RWPE2 (cell line): Measurements from ENCODE around the gene C1RL.
A peak's percentile ranks its signal among the peaks of the same experiment; 100 is the strongest.

Source experiments
- ATAC-seq: fragments of 200-7000 bp; cut with Tn5 transposase; 3 replicates; pipeline ENCODE4 v1.9.1; 2021; ENCODE audit warnings: low read depth
- DNase-seq: peaks from one replicate; pipeline ENCODE4 v3.0.0-alpha.2; 2020; ENCODE audit warnings: low spot score
- H3K27ac ChIP-seq: fragments of 450-650 bp; 2 replicates; pipeline ENCODE4 v1.5.1; 2017; ENCODE audit warnings: mild to moderate bottlenecking; ENCODE audit not compliant: poor library complexity, severe bottlenecking
- H3K27me3 ChIP-seq: fragments of 250-450 bp; sonication (Bioruptor Pico); 2 replicates; pipeline ENCODE4 v1.5.1; 2021; ENCODE audit warnings: mild to moderate bottlenecking, moderate library complexity; ENCODE audit not compliant: insufficient read depth, poor library complexity, severe bottlenecking
- H3K36me3 ChIP-seq: fragments of 250-450 bp; sonication (Bioruptor Pico); 2 replicates; pipeline ENCODE4 v1.5.1; 2020; ENCODE audit warnings: low read depth, mild to moderate bottlenecking, moderate library complexity
- H3K4me1 ChIP-seq: fragments of 250-450 bp; sonication (Bioruptor Pico); 2 replicates; pipeline ENCODE4 v1.5.1; 2021; ENCODE audit warnings: mild to moderate bottlenecking, moderate library complexity; ENCODE audit not compliant: insufficient read depth, poor library complexity, severe bottlenecking
- H3K4me3 ChIP-seq: fragments of 250-450 bp; sonication (Bioruptor Pico); 2 replicates; pipeline ENCODE4 v1.5.1; 2021; ENCODE audit warnings: mild to moderate bottlenecking, moderate library complexity; ENCODE audit not compliant: severe bottlenecking
- H3K9me3 ChIP-seq: fragments of 250-450 bp; sonication (Bioruptor Pico); 2 replicates; pipeline ENCODE4 v1.5.1; 2021; ENCODE audit warnings: mild to moderate bottlenecking, moderate library complexity; ENCODE audit not compliant: severe bottlenecking
- CTCF ChIP-seq: fragments of 450-650 bp; IDR thresholded peaks from one replicate; pipeline ENCODE4 v1.5.1; 2017; ENCODE audit warnings: mild to moderate bottlenecking, moderate library complexity; ENCODE audit not compliant: poor library complexity, severe bottlenecking

Gene C1RL

GRCh38 chr12:7092229-7092985 is 16.6 kb downstream of the C1RL start, which contains the start of gene C1R:
C1R (minus strand) TSS chr12:7092445; CDS start chr12:7092388, 57 bp downstream.
- H3K9me3 ChIP-seq, result no peaks in the 10 kb centered on the region
- DNase-seq (no peak), ATAC-seq (peak; percentile 43)
- TF ChIP-seq CTCF, result peak; percentile 57
- H3K4me3 ChIP-seq, result peak within 1 kb of the TSS; percentile 18
- H3K4me1 ChIP-seq, result no peaks in the 10 kb centered on the region
- no peak within 1 kb of the TSS for H3K27ac ChIP-seq
- H3K36me3 ChIP-seq, result peaks cover 4% of the 10 kb centered on the region; the same call in 1 of the 2 replicates
- no peaks in the 10 kb centered on the region for H3K27me3 ChIP-seq

GRCh38 chr12:7091660-7092228 is 17.3 kb downstream of the C1RL start:
- Histone ChIP-seq H3K36me3 (peaks cover 4% of the 10 kb centered on the region; the same call in 1 of the 2 replicates), H3K4me3 (no peak overlapping the region), H3K9me3 (no peaks in the 10 kb centered on the region), H3K27ac (no peak overlapping the region), H3K4me1 (no peaks in the 10 kb centered on the region), H3K27me3 (no peaks in the 10 kb centered on the region)
- TF ChIP-seq CTCF, result no peak
- no peak for DNase-seq
- ATAC-seq, result no peak

GRCh38 chr12:7091171-7091570 is 17.8 kb downstream of the C1RL start:
- DNase-seq (no peak), ATAC-seq (no peak)
- Histone ChIP-seq H3K4me3 (no peak overlapping the region), H3K27me3 (no peaks in the 10 kb centered on the region), H3K4me1 (no peaks in the 10 kb centered on the region), H3K36me3 (peaks cover 4% of the 10 kb centered on the region; the same call in 1 of the 2 replicates), H3K27ac (no peak overlapping the region), H3K9me3 (no peaks in the 10 kb centered on the region)
- no peak for TF ChIP-seq CTCF

GRCh38 chr12:7090222-7090998 is 18.6 kb downstream of the C1RL start:
- DNase-seq (peak; percentile 15), ATAC-seq (no peak)
- no peak overlapping the region for H3K27ac ChIP-seq
- H3K4me3 ChIP-seq, result no peak overlapping the region
- no peaks in the 10 kb centered on the region for H3K4me1 ChIP-seq
- H3K27me3 ChIP-seq, result no peaks in the 10 kb centered on the region
- no peak for TF ChIP-seq CTCF
- no peaks in the 10 kb centered on the region for H3K9me3 ChIP-seq
- peaks cover 4% of the 10 kb centered on the region; the same call in 1 of the 2 replicates for H3K36me3 ChIP-seq
